Coronary artery (tissue), 2 donors: Measurements from ENCODE around the gene TEX14.
"Not testable (repeated sequence)": the region's sequence is repeated elsewhere in the genome, so short reads cannot be mapped to it uniquely, and the experiment has no call there.

ENCODE experiments used
- DNase-seq: peaks from one replicate; pipeline ENCODE4 v3.0.0-alpha.2; 2017; ENCODE audit warnings: low spot score
- H3K27ac ChIP-seq, 2 donors: fragments of 200-600 bp; sonication (generic); one replicate each; pipeline ENCODE4 v1.5.1; 2016 to 2019
- H3K4me3 ChIP-seq: fragments of 200-600 bp; sonication (generic); 2 replicates; pipeline ENCODE4 v1.5.1; 2016; ENCODE audit warnings: mild to moderate bottlenecking, moderate library complexity
- TF ChIP-seq, protein P1 (sequence below): fragments of 200-600 bp; sonication (generic); IDR thresholded peaks from one replicate; pipeline ENCODE4 v1.5.1; 2019; ENCODE audit warnings: antibody characterized with exemption

TEX14 gene

GRCh38 chr17:58702045-58702476, 10.2 kb upstream of the TEX14 start:
- TF ChIP-seq, protein P1, sequence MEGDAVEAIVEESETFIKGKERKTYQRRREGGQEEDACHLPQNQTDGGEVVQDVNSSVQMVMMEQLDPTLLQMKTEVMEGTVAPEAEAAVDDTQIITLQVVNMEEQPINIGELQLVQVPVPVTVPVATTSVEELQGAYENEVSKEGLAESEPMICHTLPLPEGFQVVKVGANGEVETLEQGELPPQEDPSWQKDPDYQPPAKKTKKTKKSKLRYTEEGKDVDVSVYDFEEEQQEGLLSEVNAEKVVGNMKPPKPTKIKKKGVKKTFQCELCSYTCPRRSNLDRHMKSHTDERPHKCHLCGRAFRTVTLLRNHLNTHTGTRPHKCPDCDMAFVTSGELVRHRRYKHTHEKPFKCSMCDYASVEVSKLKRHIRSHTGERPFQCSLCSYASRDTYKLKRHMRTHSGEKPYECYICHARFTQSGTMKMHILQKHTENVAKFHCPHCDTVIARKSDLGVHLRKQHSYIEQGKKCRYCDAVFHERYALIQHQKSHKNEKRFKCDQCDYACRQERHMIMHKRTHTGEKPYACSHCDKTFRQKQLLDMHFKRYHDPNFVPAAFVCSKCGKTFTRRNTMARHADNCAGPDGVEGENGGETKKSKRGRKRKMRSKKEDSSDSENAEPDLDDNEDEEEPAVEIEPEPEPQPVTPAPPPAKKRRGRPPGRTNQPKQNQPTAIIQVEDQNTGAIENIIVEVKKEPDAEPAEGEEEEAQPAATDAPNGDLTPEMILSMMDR = no peak
- H3K4me3 ChIP-seq = no peak overlapping the region
- no peak overlapping the region for H3K27ac ChIP-seq
- DNase-seq = no peak

DNA sequence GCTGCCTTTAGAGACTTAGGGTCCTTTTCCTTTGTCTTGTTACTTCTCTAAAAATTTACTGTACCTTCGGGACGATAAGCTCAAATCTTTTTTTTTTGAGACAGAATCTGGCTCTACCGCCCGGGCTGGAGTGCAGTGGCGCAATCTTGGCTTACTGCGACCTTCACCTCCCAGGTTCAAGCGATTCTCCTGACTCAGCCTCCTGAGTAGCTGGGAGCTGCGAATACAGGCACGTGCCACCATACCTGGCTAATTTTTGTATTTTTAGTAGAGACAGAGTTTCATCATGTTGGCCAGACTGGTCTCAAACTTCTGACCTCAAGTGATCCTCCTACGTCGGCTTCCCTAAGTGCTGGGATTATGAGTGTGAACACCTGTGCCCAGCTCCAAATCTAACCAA, 7.9 kb upstream of the TEX14 start:
- Histone ChIP-seq H3K4me3 (no peak overlapping the region), H3K27ac (no peak overlapping the region)
- no peak for DNase-seq
- TF ChIP-seq, protein P1 = no peak

DNA sequence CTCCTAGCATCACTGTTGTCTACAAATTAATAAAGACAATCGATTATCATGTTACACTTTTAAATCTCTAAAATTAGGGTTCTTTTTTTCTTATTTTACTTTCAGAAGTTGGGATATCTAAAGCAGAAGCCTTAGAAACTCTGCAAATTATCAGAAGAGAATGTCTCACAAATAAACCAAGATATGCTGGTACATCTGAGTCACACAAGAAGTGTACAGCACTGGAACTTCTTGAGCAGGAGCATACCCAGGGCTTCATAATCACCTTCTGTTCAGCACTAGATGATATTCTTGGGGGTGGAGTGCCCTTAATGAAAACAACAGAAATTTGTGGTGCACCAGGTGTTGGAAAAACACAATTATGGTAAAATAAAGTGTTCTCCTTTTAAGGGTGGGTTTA, 3.0 kb upstream of the TEX14 start:
- Histone ChIP-seq H3K27ac (no peak overlapping the region), H3K4me3 (no peak overlapping the region)
- DNase-seq = no peak
- TF ChIP-seq, protein P1 = no peak

- DNase-seq = no peak
- TF ChIP-seq, protein P1 = no peak
- Histone ChIP-seq H3K27ac (no peak overlapping the region), H3K4me3 (no peak overlapping the region)
Measured at GRCh38 chr17:58694302-58694701, 2.5 kb upstream of the TEX14 start.

- TF ChIP-seq, protein P1 = no peak
- no peak for DNase-seq
- H3K4me3 ChIP-seq = no peak overlapping the region
- no peak overlapping the region for H3K27ac ChIP-seq
Measured at GRCh38 chr17:58693751-58694150, 1.9 kb upstream of the TEX14 start.

GRCh38 chr17:58693208-58693607, 1.4 kb upstream of the TEX14 start:
- peak overlapping the region; percentile 83 to 85 for H3K27ac ChIP-seq
- H3K4me3 ChIP-seq = peak overlapping the region; percentile 77
- TF ChIP-seq, protein P1 = no peak
- DNase-seq = no peak

DNA sequence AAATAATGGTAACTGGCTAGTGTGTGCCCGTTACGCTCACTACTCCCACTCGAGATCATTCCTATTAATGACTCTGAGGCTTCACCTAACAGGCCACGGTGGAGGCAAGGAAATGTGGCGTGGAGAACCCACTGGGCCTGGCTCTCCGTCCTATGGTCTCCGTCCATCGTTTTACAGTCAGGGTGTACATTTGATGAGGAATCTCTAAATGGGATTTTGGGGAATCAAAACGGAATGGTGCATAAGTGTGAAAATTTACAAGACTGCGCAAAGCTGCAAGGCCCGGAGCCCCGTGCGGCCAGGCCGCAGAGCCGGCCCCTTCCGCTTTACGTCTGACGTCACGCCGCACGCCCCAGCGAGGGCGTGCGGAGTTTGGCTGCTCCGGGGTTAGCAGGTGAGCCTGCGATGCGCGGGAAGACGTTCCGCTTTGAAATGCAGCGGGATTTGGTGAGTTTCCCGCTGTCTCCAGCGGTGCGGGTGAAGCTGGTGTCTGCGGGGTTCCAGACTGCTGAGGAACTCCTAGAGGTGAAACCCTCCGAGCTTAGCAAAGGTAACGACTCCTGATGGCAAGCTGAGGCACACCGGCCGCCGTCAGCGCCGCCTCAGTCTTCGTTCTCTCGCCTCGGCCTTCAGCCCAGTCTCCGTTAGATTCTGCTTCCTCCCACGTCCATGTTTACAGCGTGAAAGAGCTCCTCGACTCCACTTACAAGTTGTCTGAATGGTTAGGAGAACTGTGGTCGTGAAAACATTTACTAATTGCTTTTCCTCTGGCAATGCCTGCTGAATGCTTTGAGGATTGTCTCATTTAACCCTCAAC, 602 bp upstream of the TEX14 start, which contains the start of gene RAD51C:
Gene RAD51C, plus strand, starts transcription at position 364 of the 817 bp plus-strand sequence. Its CDS starts 42 bp downstream, at position 406.
- TF ChIP-seq, protein P1 = no peak

DNA sequence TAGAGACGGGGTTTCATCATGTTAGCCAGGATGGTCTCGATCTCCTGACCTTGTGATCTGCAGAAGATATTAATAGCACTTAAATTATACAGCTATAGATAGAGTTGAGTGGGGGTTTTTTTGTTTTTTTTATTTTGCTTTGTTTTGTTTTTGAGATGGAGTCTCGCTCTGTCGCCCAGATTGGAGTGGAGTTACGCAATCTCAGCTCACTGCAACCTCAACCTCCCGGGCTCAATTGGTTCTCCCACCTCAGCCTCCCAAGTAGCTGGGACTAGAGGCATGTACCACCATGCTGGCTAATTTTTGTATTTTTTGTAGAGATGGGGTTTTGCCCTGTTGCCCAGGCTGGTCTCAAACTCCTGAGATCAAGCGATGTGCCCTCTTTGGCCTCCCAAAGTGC, 1.8 kb downstream of the TEX14 start:
- not testable (repeated sequence) for H3K27ac ChIP-seq, DNase-seq, H3K4me3 ChIP-seq

More for the DNA sequence above, 602 bp upstream of the TEX14 start, which contains the start of gene RAD51C:
- peak within 1 kb of the TSS; percentile 83 to 85 for H3K27ac ChIP-seq
- H3K4me3 ChIP-seq = peak within 1 kb of the TSS; percentile 77
- DNase-seq = peak; percentile 81
